WERI-Rb-1 (cell line): ENCODE measurements around the gene HP.

Experiments
- DNase-seq: peaks from one replicate; pipeline ENCODE4 v3.0.0-alpha.2; 2020
- H3K27ac ChIP-seq: fragments of 250-450 bp; sonication (Bioruptor Pico); 2 replicates; pipeline ENCODE4 v1.5.1; 2020; ENCODE audit warnings: mild to moderate bottlenecking, moderate library complexity
- H3K27me3 ChIP-seq: fragments of 250-450 bp; sonication (Bioruptor Pico); 2 replicates; pipeline ENCODE4 v1.5.1; 2021; ENCODE audit warnings: mild to moderate bottlenecking, low read depth, moderate library complexity; ENCODE audit not compliant: insufficient read depth, severe bottlenecking
- H3K36me3 ChIP-seq: fragments of 250-450 bp; sonication (Bioruptor Pico); 2 replicates; pipeline ENCODE4 v1.5.1; 2020; ENCODE audit warnings: mild to moderate bottlenecking, moderate library complexity
- H3K4me3 ChIP-seq: 2 replicates; pipeline ENCODE4 v1.5.1; 2011; ENCODE audit warnings: low read depth, mild to moderate bottlenecking, control low read depth, low read length
- H3K9me3 ChIP-seq: fragments of 250-450 bp; sonication (Bioruptor Pico); 2 replicates; pipeline ENCODE4 v1.5.1; 2021; ENCODE audit warnings: mild to moderate bottlenecking, moderate library complexity; ENCODE audit not compliant: severe bottlenecking
- CTCF ChIP-seq: IDR thresholded peaks from 2 replicates; pipeline ENCODE4 v1.5.1; 2011; ENCODE audit warnings: low read depth, mild to moderate bottlenecking, control low read depth, inconsistent platforms, low read length

The HP gene

GRCh38 chr16:72085002-72085401 is 30.7 kb downstream of the HP start:
- Histone ChIP-seq H3K9me3 (peaks cover 2% of the 10 kb centered on the region), H3K36me3 (peaks cover 51% of the 10 kb centered on the region), H3K27ac (no peak overlapping the region), H3K27me3 (no peaks in the 10 kb centered on the region), H3K4me3 (no peak overlapping the region)
- no peak for DNase-seq
- TF ChIP-seq CTCF = no peak

GRCh38 chr16:72091217-72091616 is 36.9 kb downstream of the HP start:
- DNase-seq = no peak
- no peak for TF ChIP-seq CTCF
- Histone ChIP-seq H3K9me3 (no peaks in the 10 kb centered on the region), H3K27me3 (no peaks in the 10 kb centered on the region), H3K27ac (no peak overlapping the region), H3K4me3 (no peak overlapping the region), H3K36me3 (peaks cover 41% of the 10 kb centered on the region)

GRCh38 chr16:72092832-72093447 is 38.6 kb downstream of the HP start:
- Histone ChIP-seq H3K9me3 (no peaks in the 10 kb centered on the region), H3K27me3 (no peaks in the 10 kb centered on the region), H3K4me3 (peak overlapping the region; percentile 98), H3K36me3 (peaks cover 45% of the 10 kb centered on the region), H3K27ac (peak overlapping the region; percentile 66)
- TF ChIP-seq CTCF = no peak
- DNase-seq = no peak

GRCh38 chr16:72093448-72094265 is 39.4 kb downstream of the HP start, which contains the start of the genes DHX38 and TXNL4B:
DHX38 (plus strand) TSS chr16:72093847; CDS start chr16:72096158, 2,311 bp downstream.
TXNL4B (minus strand) TSS chr16:72093620; CDS start chr16:72090749, 2,871 bp downstream.
- Histone ChIP-seq H3K4me3 (peak within 1 kb of the TSS; percentile 98), H3K9me3 (no peaks in the 10 kb centered on the region), H3K27me3 (no peaks in the 10 kb centered on the region), H3K27ac (peak within 1 kb of the TSS; percentile 84), H3K36me3 (peaks cover 46% of the 10 kb centered on the region)
- TF ChIP-seq CTCF = no peak
- DNase-seq = peak; percentile 95

GRCh38 chr16:72094266-72094610 is 39.9 kb downstream of the HP start:
- Histone ChIP-seq H3K27me3 (no peaks in the 10 kb centered on the region), H3K36me3 (peaks cover 46% of the 10 kb centered on the region), H3K27ac (peak overlapping the region; percentile 84), H3K9me3 (no peaks in the 10 kb centered on the region), H3K4me3 (peak overlapping the region; percentile 98)
- no peak for DNase-seq
- no peak for TF ChIP-seq CTCF
